Epithelial cell of proximal tubule (primary cell): Measurements from ENCODE around the gene LSAMP. TPM values are rescaled to one million over a fixed set of nuclear protein-coding genes. Genes with fewer than 3 reads are reported as not detected.

ENCODE experiments used
- DNase-seq: peaks from one replicate; pipeline ENCODE4 v3.0.0-alpha.2; 2011; ENCODE audit warnings: low read depth
- H3K4me3 ChIP-seq: 2 replicates; pipeline ENCODE4 v1.5.1; 2011; ENCODE audit warnings: low read depth, mild to moderate bottlenecking, low read length
- CTCF ChIP-seq: conservative IDR thresholded peaks from 2 replicates; pipeline ENCODE4 v1.5.1; 2012; ENCODE audit warnings: low read depth, mild to moderate bottlenecking, low read length
- total RNA-seq: library from RNA; depleted of rRNA; stranded (reverse); fragments of >200 nt; gene quantifications from 2 replicates; pipeline ENCODE4 v1.2.3, GENCODE V29; 2015

Gene LSAMP
- total RNA-seq, 1 donor from 2014 or later = 5.1 TPM

GRCh38 chr3:115822579-115822978 lies 622.7 kb downstream of the LSAMP start:
- DNase-seq = no peak
- TF ChIP-seq CTCF = no peak
- no peak overlapping the region for H3K4me3 ChIP-seq

- peak; percentile 36 for DNase-seq
- no peak overlapping the region for H3K4me3 ChIP-seq
- TF ChIP-seq CTCF = peak; percentile 100
Measured at GRCh38 chr3:115819785-115820384, 625.4 kb downstream of the LSAMP start.

- no peak for DNase-seq
- peak; percentile 91 for TF ChIP-seq CTCF
- H3K4me3 ChIP-seq = no peak overlapping the region
Measured at GRCh38 chr3:115814778-115815380, 630.4 kb downstream of the LSAMP start.

- DNase-seq = no peak
- no peak for TF ChIP-seq CTCF
- no peak overlapping the region for H3K4me3 ChIP-seq
Measured at GRCh38 chr3:115814006-115814405, 631.3 kb downstream of the LSAMP start.

- no peak for TF ChIP-seq CTCF
- H3K4me3 ChIP-seq = no peak overlapping the region
Measured at GRCh38 chr3:115808816-115809215, 636.5 kb downstream of the LSAMP start.

GRCh38 chr3:115808244-115808643 lies 637.0 kb downstream of the LSAMP start:
- no peak overlapping the region for H3K4me3 ChIP-seq
- no peak for TF ChIP-seq CTCF
- DNase-seq = no peak

More at GRCh38 chr3:115808816-115809215, 636.5 kb downstream of the LSAMP start:
- no peak for DNase-seq

GRCh38 chr3:115806501-115806900 lies 638.8 kb downstream of the LSAMP start:
- DNase-seq = no peak
- H3K4me3 ChIP-seq = no peak overlapping the region
- no peak for TF ChIP-seq CTCF
